NCI-H524 (cell line): ENCODE data around the gene IPO4.
"Not testable (repeated sequence)": the region's sequence is repeated elsewhere in the genome, so short reads cannot be mapped to it uniquely, and the experiment has no call there.

Source experiments
- DNase-seq, 2 experiments: peaks; one replicate each; lab custom pipeline; 2025; lab: John Stamatoyannopoulos, UW

IPO4 gene

DNA sequence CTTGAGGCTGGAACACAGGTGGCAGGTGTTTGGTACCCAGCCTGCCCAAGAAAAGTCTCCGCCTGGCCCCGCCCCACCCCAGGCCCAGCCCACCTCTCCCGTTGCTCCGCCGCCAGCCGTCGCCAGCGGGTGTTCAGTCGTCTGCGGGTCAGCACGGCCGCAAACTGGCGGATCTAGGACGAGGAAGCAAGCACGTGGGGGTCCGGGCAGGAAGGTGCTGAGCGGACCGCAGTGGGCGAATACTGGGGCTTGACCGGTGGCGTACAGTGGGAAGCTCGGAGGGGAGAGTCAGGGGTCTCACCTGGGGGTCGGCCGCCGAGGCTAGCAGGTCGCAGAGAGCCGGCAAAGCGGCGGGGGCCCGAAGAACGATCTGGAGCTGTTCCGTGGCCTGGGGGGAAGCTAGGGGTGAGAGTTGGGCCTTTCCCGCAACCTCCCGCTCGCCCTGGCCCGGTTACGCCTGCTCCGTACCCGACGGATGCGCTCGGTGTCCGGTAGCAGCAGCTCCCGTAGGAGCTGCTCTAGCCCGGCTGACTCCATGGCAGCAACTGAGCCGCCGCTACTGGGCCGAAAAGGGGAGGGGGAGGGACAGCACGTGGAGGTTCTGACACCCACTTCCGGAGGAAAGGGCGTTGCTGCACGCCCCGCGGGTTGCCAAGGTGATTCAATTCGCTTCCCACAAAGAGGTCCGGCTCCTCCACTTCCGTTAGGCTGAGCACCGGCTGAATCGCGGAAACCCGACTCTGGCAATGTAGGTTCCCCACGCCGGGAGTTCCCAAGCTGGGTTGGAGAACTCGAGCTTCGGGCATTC lies at the start of gene IPO4:
TSS of gene IPO4 (minus strand) at position 566 of the 808 bp plus-strand sequence. CDS start at position 537, 29 bp downstream.
- DNase-seq = peak; percentile 97 to 100

DNA sequence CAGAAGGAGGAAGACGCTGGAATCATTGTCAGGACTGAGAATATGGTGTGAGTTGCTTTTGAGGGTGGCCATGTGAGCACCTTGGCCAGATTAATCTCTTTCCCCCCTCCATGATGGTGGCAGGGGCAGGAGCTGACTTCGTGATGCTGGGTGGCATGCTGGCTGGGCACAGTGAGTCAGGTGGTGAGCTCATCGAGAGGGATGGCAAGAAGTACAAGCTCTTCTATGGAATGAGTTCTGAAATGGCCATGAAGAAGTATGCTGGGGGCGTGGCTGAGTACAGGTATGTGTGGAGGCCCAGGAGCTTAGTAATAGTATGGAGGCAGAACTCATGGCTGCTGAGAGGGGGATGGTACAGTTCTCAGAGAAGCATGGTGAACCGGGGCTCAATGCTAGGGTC lies 49.5 kb upstream of the IPO4 start:
- no peak for DNase-seq

DNA sequence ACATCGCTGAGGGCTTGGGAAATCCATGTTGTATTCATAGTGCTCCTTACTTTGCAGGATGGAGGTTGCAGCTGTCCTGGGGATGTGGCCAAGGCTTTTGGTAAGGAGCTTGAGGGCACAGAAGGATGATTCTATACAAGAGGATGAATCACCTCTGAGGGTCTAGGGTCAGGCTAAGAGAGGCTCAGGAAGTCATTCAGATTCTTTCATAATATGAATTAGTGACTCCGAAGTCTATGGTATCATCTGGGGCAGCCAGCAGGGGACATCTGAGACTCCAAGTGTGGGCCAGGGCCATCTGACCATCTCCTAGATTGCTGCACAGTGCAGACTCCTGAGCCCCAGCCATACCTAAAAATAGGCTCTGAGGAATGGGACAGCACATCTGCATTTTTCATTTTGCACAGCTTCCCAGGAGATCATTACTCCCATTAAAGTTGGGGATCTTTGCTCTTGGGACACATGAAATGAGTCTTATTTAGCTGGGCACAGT lies 48.9 kb upstream of the IPO4 start:
- DNase-seq = no peak

- no peak for DNase-seq
Measured at GRCh38 chr14:24236689-24237462, 48.3 kb upstream of the IPO4 start.

GRCh38 chr14:24235804-24236688 lies 47.4 kb upstream of the IPO4 start:
- no peak for DNase-seq

DNA sequence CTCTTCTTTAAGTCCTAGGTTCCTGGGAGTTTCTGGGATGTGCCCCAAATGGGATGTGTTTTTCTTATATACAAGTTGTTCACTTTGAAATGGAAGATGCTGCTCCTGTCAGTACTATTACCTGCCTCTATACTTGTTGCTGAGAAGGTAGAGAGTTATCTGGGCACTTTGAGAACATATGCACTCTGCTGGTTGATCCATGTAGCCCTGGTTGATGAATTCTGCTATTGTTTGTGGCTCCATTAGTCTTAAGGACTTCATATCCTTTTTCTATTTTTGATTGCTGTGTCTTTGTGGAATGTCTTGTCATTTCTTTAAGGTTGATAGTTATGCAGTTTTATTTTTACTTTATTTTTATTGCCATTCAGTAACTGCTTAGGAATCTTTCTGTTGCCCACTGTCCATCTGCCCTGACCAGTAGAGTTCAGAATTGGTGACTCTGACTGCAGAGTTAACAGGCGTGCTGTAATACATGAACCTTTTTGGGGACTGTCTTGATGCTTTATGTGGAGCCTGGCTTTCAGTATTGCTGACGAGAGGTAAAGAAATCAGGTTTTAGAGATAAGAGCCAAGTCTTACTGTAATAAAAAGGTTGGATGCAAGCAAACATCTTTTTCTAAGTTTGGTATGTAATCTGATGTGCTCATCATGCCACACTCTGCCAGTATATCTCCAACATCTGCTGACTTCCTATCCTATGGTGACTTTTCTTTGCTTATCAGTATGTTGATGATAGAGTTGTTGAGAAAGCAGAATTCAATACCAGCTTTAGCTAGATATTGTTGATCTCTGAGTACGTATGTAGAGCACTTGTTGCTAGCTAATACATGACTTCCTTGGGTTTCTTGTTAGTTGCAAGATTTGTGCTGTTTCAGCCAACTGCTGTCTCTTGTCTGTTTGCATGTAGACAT lies 45.7 kb upstream of the IPO4 start:
- no peak for DNase-seq

GRCh38 chr14:24233538-24233866 lies 44.9 kb upstream of the IPO4 start:
- DNase-seq = no peak

DNA sequence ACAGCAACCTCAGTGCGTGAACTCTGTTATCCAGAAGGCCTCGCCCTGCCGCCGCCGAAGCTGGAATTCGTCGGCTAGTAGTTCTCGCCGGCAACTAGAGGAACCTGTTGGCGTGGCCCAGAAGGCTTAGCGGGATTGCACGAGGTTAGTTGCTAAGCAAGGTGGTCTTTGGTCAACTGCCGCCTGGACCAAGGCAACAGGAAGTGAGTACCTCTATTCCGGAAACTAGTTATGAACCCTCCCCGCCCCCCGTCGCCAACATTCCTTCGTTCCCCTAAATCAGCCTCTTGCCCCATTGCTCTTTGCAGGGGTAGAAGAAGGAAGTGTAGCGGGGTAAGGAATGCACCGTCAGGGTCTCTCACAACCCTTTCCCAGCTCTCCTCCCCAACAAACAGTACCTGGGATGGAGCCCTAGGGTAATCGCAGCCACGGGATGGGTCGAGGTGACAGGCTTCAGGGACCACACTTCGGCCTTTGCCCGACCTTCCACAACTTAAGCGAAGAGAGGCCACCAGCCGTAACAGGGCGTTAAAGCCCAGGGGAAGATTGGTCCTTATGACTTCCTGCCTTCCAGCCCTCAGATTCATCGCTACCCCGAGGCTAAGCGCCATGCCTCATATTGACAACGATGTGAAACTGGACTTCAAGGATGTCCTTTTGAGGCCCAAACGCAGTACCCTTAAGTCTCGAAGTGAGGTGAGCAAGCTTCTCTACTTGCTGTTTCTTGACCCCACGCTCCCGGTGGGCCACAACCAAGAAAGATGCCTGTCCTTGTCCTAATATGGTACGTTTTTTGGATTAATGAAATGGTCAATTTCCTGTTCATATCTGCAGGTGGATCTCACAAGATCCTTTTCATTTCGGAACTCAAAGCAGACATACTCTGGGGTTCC lies 44.3 kb upstream of the IPO4 start, which contains the start of gene GMPR2:
TSS of gene GMPR2 (plus strand) at position 285 of the 893 bp plus-strand sequence. CDS start at position 610, 325 bp downstream.
- peak in 1 of 2 experiments; percentile 94 for DNase-seq

DNA sequence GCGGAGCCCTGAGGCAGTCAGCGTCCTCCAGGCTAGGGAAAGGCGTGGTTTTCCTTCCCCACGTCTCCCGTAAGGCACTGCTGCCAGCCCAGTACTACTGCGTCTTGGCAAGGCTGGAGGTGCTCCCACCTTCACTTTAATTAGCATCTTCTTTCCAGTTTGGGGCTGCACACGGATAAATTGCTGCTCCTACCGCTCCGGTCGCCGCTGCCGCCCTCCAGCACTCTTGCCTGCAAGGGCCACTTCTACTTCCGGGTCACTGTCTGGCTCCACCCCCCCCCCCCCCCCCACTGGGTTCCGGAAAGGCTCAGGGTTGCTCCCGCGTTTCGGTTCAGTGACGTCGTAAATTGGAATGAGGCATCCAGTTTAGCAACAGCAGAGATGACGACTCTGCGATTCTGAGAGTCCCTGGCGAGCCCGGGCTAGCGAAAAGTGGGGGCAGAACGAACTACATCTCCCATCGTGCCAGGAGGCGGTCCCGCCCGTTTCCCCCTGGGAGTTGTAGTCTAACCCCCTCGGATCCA lies 43.6 kb upstream of the IPO4 start, which contains the start of gene NEDD8:
TSS of gene NEDD8 (minus strand) at position 247 of the 524 bp plus-strand sequence. CDS start at position 147, 100 bp downstream.
- DNase-seq = peak; percentile 95 to 96

- DNase-seq = no peak
Measured at GRCh38 chr14:24231263-24232120, 42.9 kb upstream of the IPO4 start.

- DNase-seq = no peak
Measured at GRCh38 chr14:24228902-24229301, 40.3 kb upstream of the IPO4 start.

GRCh38 chr14:24226473-24226872 lies 37.9 kb upstream of the IPO4 start:
- no peak for DNase-seq

- no peak for DNase-seq
Measured at GRCh38 chr14:24224618-24225071, 36.0 kb upstream of the IPO4 start.

GRCh38 chr14:24222987-24223386 lies 34.4 kb upstream of the IPO4 start:
- not testable (repeated sequence) for DNase-seq

GRCh38 chr14:24219521-24219920 lies 30.9 kb upstream of the IPO4 start:
- DNase-seq = no peak

DNA sequence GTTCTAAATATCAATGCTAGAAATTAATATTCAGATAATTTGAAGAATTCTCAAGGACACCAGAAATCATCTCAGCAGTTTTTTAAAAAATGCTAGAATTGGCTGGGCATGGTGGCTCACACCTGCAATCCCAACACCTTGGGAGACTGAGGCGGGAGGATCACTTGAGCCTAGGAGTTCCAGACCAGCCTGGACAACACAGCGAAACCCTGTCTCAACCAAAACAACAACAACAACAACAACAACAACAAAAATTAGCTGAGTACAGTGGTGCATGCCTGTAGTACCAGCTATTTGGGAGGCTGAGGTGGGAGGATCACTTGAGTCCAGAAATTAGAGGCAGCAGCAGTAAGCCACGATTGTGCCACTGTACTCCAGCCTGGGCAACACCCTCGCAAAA lies 30.5 kb upstream of the IPO4 start:
- no peak for DNase-seq

DNA sequence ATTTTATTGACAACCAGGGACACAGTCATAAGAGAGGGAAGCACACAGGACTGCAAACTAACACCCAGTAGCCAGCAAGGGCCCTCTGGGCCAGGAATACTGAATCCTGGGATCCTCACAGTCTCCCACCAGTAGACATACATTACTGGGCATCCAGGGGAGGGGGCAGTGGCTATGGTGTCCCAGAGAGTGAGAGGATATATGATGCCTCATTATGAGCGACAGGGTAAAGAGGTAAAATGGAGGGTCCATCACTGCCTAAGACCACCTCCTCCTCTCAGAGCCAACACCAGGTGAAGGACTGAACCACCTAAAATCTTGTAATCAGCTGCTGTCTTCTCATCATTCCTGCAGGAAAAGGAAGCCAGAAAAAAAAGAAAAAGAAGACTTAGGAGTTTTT lies 28.3 kb upstream of the IPO4 start:
- not testable (repeated sequence) for DNase-seq

GRCh38 chr14:24216345-24216699 lies 27.7 kb upstream of the IPO4 start:
- peak in 1 of 2 experiments; percentile 47 for DNase-seq
